Stimulated activated CD8-positive, alpha-beta memory T cell treated with anti-CD3 and anti-CD28 coated beads, Interleukin-2, amount 100 ng/mL, for 1 hour (primary cell): ENCODE results near the gene ITGAD.

Experiments
- DNase-seq, 2 donors: peaks; one replicate each; pipeline ENCODE4 v3.0.0-alpha.2; 2020; ENCODE audit warnings: low read depth in 2 of 2

ITGAD gene

DNA sequence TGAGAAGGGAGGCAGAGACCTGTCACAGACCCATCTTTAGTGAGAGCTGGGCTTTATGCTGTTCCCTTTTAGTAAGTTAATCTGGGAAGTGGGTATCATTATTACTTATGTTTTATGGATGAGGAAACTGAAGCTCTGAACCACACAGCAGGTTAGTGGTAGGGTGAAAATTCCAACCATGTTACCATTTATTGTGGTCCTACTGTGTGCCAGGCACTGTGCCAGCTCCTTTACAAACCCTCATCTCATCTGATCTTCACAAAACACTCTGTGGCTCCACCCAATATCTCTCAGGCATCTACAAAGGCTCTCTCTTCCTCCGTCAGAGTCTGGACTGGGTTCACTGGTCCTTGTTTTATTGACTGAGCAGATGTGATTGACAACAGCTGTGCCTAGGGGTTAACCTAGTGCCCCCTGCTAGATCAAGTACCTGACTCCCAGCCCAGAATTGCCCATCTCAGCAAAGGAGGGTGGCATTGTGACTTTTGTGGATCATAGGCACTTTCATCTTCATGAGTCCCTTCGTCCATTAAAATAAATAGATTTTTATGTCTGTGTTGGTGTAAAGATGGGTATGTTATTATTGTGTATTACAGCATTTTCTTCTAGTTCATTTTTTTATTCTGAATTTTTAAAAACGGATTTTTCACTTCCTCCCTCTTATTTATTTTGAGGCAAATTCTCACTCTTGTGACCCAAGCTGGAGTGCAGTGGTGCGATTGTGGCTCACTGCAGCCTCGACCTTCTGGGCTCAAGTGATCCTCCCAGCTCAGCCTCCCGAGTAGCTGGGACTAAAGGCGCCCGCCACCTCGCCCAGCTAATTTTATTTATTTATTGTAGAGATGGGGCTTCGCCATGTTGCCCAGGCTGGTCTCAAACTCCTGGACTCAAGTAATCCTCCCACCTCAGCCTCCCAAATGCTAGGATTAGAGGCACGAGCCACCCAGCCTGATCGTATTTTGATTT, 81.9 kb downstream of the ITGAD start:
- DNase-seq: no peak

DNA sequence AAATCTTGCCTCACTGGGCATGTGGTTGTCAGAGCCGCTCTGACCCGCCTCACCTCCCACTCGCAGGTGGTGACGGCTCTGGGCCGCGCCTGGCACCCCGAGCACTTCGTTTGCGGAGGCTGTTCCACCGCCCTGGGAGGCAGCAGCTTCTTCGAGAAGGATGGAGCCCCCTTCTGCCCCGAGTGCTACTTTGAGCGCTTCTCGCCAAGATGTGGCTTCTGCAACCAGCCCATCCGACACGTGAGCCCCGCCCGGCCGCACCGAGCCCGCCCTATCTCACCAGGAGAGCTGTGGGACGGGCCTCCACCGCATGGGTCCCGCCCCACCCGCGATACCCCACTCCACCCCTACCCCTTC, 82.8 kb downstream of the ITGAD start:
- DNase-seq: no peak
